Measurements from ENCODE around the gene SMG9. TPM values are rescaled to one million over a fixed set of nuclear protein-coding genes. Genes with fewer than 3 reads are reported as not detected.
A peak's percentile ranks its signal among the peaks of the same experiment; 100 is the strongest.

The SMG9 gene
- total RNA-seq, 2 experiments from 2014 or later = 58.2 to 58.3 TPM

DNA sequence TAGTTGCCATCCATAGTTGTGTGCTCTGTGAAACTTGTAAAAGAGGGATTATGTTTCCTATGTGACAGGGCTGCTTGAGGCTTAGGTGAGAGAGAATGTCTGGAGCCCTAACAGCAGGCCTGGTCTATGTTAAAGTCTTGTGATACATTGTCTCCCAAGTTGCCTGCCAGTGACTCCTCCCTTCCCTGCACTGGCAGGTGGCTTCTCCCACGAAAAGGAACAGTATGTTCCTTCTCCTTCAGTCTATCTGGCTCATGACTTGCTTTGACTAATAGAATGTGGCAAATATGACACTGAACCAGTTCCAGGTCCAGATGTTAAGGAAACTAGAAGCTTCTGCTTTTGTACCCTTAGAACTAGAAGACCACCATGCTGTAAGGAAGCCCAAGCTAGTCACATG lies 31.9 kb upstream of the SMG9 start:
- POLR2A ChIA-PET = no interaction called here

DNA sequence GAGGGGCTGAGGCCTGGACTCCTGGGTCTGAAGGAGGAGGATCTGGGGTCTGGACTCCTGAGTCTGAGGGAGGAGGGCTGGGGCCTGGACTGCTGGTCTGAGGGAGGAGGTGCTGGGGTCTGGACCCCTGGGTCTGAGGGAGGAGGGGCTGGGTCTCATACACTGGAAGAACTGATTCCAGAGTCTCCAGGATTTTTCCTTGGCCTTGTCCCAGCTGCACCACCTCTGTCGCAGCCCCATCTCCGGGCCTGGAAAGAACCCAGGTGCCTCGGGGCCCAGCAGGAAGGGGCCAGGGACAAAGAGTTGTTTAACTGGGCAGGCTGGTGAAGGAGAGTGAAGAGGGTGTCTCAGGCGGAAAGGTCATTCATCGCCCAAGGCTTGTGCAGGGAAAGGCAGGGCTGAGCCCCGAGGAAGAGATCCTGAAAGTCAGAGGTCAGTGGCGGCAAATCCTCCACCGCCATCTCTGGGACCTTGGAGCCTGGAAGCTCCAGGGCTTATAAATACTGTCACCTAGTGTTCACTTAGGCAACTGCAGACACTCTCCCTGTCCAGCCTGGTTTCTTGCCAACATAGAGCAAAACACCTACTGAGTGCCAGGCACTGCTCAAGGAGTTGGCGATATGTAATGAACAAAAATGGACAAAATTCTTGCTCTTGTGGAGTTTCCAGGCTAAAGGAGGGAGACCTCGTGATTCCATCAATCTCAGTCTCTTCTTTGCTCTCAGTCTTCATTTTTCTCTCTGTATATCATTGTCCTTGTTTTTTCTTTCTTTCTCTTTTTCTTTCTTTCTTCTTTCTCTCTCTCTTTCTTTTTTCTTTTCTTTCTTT lies 30.4 kb upstream of the SMG9 start:
- no peaks in the 10 kb centered on the region for H3K9me3 Mint-ChIP-seq
- H3K27me3 Mint-ChIP-seq = peaks cover 1% of the 10 kb centered on the region
- H3K36me3 Mint-ChIP-seq = no peaks in the 10 kb centered on the region
- peak; percentile 70 for DNase-seq
- ChIA-PET POLR2A (interaction anchor here (0.6 to 1.8 kb wide), 4 partner anchors 18 to 40 kb away, joined by 3 to 6 read pairs (median 4); no protein-coding TSS in a partner anchor), CTCF (interaction anchor here (0.8 to 3.0 kb wide), 12 partner anchors 9 to 1264 kb away, joined by 3 to 40 read pairs (median 4); no protein-coding TSS in a partner anchor)
- H3K4me1 Mint-ChIP-seq (ENCODE audit: low read depth) = peaks cover 39% of the 10 kb centered on the region
- peak overlapping the region; percentile 96 for H3K27ac Mint-ChIP-seq
- intact Hi-C loops (cut with micrococcal nuclease) = loop anchor here (1.0 to 10.0 kb wide), 2 partner anchors 40 to 320 kb away; partner anchors contain the start of gene LYPD3
- H3K4me3 Mint-ChIP-seq = peak overlapping the region; percentile 75

More for the DNA sequence above, 31.9 kb upstream of the SMG9 start:
- intact Hi-C loops (cut with micrococcal nuclease) = loop anchor here (10.0 kb wide), 1 partner anchor 322 kb away; the partner anchor contains the start of gene LYPD3
- no peaks in the 10 kb centered on the region for H3K36me3 Mint-ChIP-seq
- H3K4me3 Mint-ChIP-seq = no peak overlapping the region
- DNase-seq = no peak
- no peaks in the 10 kb centered on the region for H3K9me3 Mint-ChIP-seq
- H3K27ac Mint-ChIP-seq = no peak overlapping the region
- CTCF ChIA-PET = interaction anchor here (1.0 to 2.7 kb wide), 2 partner anchors 41 to 118 kb away, joined by 4 to 26 read pairs; no protein-coding TSS in a partner anchor
- peaks cover 3% of the 10 kb centered on the region for H3K27me3 Mint-ChIP-seq
- peaks cover 32% of the 10 kb centered on the region for H3K4me1 Mint-ChIP-seq (ENCODE audit: low read depth)

DNA sequence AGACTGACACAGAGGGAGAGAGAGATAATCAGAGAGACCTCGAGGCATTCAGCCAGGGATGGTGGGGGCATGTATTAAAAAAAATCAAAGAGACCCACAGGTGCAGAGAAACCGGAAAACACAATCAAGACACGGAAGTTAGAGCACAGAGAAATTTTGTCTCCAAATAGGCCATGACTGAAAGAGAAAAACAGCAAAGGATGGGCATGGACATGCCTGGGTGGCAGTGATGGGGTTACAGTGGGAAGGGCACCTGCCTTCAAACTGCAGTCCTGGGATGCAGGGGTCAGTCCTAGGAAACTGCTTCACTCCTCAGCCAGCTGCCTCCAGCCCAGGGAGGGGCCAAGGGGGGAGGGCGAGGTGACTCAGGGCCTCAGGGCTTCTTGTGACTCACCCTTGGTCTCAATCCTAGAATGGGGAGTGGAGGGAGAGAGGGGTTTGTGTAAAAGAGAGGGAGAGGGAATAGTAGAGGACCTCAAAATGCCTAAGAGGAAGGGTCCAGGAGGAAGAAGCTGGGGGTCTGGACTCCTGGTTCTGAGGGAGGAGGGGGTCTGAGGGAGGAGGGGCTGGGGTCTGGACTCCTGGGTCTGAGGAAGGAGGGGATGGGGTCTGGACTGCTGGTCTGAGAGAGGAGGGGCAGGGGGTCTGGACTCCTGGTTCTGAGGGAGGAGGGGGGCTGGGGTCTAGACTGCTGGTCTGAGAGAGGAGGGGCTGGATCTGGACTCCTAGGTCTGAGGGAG lies 29.6 kb upstream of the SMG9 start:
- H3K4me3 Mint-ChIP-seq = peak overlapping the region; percentile 75
- no peaks in the 10 kb centered on the region for H3K27me3 Mint-ChIP-seq
- peaks cover 8% of the 10 kb centered on the region for H3K36me3 Mint-ChIP-seq
- DNase-seq = peak; percentile 87
- POLR2A ChIA-PET = interaction anchor here (0.8 to 1.8 kb wide), 4 partner anchors 17 to 39 kb away, joined by 4 to 6 read pairs (median 4); partner anchors contain the start of gene SMG9
- peak overlapping the region; percentile 96 for H3K27ac Mint-ChIP-seq
- intact Hi-C loops (cut with micrococcal nuclease) = loop anchor here (10.0 kb wide), 1 partner anchor 320 kb away; the partner anchor contains the start of gene LYPD3
- no peaks in the 10 kb centered on the region for H3K9me3 Mint-ChIP-seq
- CTCF ChIA-PET = interaction anchor here (0.6 to 3.0 kb wide), 15 partner anchors 8 to 1263 kb away, joined by 3 to 40 read pairs (median 4); no protein-coding TSS in a partner anchor
- H3K4me1 Mint-ChIP-seq (ENCODE audit: low read depth) = peaks cover 39% of the 10 kb centered on the region

DNA sequence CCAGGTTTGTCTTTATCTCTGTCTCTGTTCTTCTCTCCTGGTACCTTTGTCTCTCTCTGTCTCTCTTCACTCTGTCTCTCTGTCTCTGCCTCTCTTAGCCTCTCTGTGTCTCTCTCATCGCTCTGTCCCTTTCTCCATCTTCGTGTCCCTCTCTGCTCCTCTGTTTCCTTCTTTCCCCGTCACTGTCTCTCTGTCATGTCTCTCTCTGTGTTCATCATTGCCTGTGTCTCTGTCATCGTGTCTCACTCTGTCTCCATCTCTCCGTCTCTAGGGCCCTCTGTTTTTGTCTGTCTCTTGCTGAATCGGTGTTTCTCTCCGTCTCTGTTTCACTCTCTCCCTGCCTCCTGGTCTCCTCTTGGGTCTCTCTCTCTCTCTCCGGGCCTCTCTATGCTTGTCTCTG lies 28.9 kb upstream of the SMG9 start:
- intact Hi-C loops (cut with micrococcal nuclease) = loop anchor here (10.0 kb wide), 1 partner anchor 319 kb away; the partner anchor contains the start of gene LYPD3
- ChIA-PET CTCF (interaction anchor here (1.0 to 3.0 kb wide), 3 partner anchors 14 to 31 kb away, joined by 4 to 27 read pairs (median 20); no protein-coding TSS in a partner anchor), POLR2A (interaction anchor here (1.4 to 1.8 kb wide), 2 partner anchors 17 to 31 kb away, joined by 4 to 6 read pairs; no protein-coding TSS in a partner anchor)
- no peak for DNase-seq
- Mint-ChIP-seq H3K4me1 (ENCODE audit: low read depth) (peaks cover 43% of the 10 kb centered on the region), H3K4me3 (peak overlapping the region; percentile 75), H3K27ac (peak overlapping the region; percentile 96), H3K9me3 (no peaks in the 10 kb centered on the region), H3K36me3 (peaks cover 15% of the 10 kb centered on the region), H3K27me3 (no peaks in the 10 kb centered on the region)

DNA sequence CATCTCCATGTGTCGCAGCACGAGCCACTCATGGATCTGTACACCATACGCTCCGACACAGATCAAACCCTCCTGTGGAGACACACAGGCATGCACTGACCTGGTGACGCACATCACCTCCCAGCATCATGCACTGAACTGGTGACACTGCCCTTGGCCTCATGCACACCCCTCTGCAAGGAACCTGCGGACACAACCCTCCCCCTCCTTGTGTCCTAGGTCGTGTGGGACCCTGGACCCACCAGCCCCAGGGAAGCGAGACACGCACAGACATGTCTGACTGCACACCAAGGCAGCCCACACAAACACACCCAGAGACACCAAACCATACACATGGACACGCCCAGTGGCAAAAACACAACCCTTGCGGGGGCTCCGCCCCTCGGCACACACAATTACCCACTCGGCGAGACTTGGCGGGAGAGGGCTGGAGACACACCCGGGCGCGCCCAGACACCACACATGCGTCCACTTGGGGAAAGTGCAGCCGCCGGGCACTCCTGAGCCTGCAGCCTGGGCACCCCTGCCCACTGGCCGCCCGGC lies 28.0 kb upstream of the SMG9 start:
- Mint-ChIP-seq H3K4me1 (ENCODE audit: low read depth) (peaks cover 51% of the 10 kb centered on the region), H3K27me3 (no peaks in the 10 kb centered on the region), H3K27ac (peak overlapping the region; percentile 92), H3K4me3 (peak overlapping the region; percentile 75), H3K36me3 (peaks cover 22% of the 10 kb centered on the region), H3K9me3 (no peaks in the 10 kb centered on the region)
- intact Hi-C loops (cut with micrococcal nuclease) = loop anchor here (10.0 kb wide), 1 partner anchor 318 kb away; the partner anchor contains the start of gene LYPD3
- POLR2A ChIA-PET = interaction anchor here (1.2 kb wide), 1 partner anchor 38 kb away, joined by 3 read pairs; no protein-coding TSS in a partner anchor
- no peak for DNase-seq
- CTCF ChIA-PET = interaction anchor here (3.0 to 8.3 kb wide), 2 partner anchors 16 to 17 kb away, joined by 27 to 175 read pairs; no protein-coding TSS in a partner anchor

DNA sequence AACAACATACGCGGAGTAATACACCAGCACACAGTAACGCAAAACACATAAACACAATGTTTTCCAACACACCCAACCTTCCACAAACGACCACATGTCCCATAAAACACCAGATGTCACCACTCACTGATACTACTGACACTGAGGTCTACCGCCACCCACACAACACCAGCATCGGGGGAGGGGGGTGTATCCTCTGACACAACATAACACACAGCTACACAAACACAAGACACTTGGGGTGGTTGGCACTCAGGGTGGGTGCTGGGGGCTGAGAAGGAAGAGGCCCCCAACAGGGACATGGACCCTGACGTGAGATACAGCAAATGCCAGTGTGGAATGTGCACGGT lies 27.5 kb upstream of the SMG9 start:
- DNase-seq = no peak
- Mint-ChIP-seq H3K4me1 (ENCODE audit: low read depth) (peaks cover 53% of the 10 kb centered on the region), H3K4me3 (peak overlapping the region; percentile 33), H3K36me3 (peaks cover 23% of the 10 kb centered on the region), H3K27me3 (no peaks in the 10 kb centered on the region), H3K27ac (peak overlapping the region; percentile 92), H3K9me3 (no peaks in the 10 kb centered on the region)
- ChIA-PET POLR2A (interaction anchor here (1.2 to 7.1 kb wide), 5 partner anchors 15 to 114 kb away, joined by 3 to 127 read pairs (median 14); partner anchors contain the start of gene SMG9), CTCF (interaction anchor here (1.1 to 8.3 kb wide), 4 partner anchors 16 to 36 kb away, joined by 3 to 175 read pairs (median 18); no protein-coding TSS in a partner anchor)
- intact Hi-C loops (cut with micrococcal nuclease) = loop anchor here (10.0 kb wide), 1 partner anchor 317 kb away; the partner anchor contains the start of gene LYPD3

DNA sequence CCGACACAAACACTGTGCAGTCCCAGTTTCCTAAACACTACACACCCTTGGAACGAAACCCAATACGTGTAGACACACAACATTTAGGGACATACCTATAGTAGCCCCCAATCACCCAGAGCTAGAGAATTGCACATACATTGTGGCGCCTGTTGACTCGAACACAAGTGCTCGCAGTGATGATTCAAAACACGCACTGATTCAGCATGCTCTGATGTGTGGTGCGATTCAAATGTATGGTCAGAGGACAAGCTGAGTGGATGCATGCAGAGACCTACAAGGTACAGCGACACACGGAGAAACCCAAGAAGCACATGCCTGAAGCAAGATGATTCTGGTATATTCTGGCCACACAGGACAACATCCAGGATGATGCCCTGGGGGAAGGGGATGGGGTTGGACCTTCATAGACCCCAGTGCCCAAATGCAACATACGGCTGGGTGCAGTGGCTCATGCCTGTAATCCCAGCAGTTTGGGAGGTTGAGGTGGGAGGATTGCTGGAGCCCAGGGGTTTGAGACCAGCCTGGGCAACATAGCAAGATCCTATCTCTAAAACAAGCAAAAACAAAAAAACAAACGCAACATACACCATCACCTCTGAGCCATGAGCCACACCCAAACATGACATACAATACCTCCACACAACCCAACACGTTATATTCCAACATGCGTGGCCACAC lies 27.0 kb upstream of the SMG9 start:
- H3K4me1 Mint-ChIP-seq (ENCODE audit: low read depth) = peaks cover 58% of the 10 kb centered on the region
- H3K9me3 Mint-ChIP-seq = no peaks in the 10 kb centered on the region
- peak overlapping the region; percentile 92 for H3K27ac Mint-ChIP-seq
- ChIA-PET CTCF (interaction anchor here (1.1 to 8.3 kb wide), 4 partner anchors 16 to 36 kb away, joined by 3 to 175 read pairs (median 18); no protein-coding TSS in a partner anchor), POLR2A (interaction anchor here (0.5 to 7.1 kb wide), 6 partner anchors 15 to 376 kb away, joined by 3 to 127 read pairs (median 12); partner anchors contain the start of gene SMG9)
- peak overlapping the region; percentile 80 for H3K4me3 Mint-ChIP-seq
- peak; percentile 77 for DNase-seq
- peaks cover 27% of the 10 kb centered on the region for H3K36me3 Mint-ChIP-seq
- intact Hi-C loops (cut with micrococcal nuclease) = loop anchor here (1.0 to 10.0 kb wide), 5 partner anchors 16 to 317 kb away; partner anchors contain the start of genes LYPD3 and SMG9
- H3K27me3 Mint-ChIP-seq = no peaks in the 10 kb centered on the region

DNA sequence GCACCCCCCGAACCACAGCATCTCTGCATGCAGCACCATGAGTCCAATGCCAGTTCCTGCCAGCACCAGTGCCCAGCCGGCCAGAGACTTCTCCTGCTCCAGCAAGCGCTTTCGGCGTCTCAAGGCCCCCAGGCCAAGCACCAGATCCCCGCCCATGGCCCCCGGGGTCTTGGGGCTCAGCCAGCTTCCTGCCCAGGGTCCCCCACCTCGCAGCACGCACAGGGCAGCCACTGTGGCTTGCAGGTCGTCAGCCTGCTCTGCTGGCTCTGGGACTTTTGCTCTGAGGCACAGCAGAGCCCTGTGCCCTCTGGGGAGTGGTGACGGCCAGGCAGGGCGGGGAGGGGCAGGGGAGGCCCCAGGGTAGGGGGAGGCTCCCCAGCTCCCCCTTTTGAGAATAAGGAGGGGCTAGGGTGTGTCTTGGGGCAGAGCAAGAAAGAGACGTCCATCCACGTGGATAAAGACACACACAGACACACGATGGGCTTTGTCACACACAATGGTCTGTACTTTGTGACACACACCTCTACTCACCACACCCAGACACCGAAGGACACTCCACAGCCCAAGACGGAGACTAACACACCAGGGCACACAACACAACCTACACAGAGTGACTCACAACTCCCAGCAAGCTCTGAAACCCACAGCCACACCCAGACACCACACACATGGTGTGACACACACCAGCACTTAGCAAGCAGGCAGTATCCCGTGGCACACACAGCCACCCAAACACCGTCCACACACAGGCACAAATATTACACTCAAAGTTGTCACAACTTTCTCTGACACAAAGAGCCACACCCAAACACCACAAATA lies 26.2 kb upstream of the SMG9 start, which contains the start of gene KCNN4:
Gene KCNN4 (minus strand): TSS at position 268 of the 820 bp plus-strand sequence. CDS start 112 bp downstream, at position 156.
- H3K4me1 Mint-ChIP-seq (ENCODE audit: low read depth) = peaks cover 67% of the 10 kb centered on the region
- H3K27me3 Mint-ChIP-seq = no peaks in the 10 kb centered on the region
- POLR2A ChIA-PET = interaction anchor here (0.5 to 7.1 kb wide), 9 partner anchors 9 to 720 kb away, joined by 3 to 127 read pairs (median 3); partner anchors contain the start of genes SMG9 and ZNF180
- DNase-seq = peak; percentile 91
- H3K36me3 Mint-ChIP-seq = peaks cover 32% of the 10 kb centered on the region
- peak within 1 kb of the TSS; percentile 80 for H3K4me3 Mint-ChIP-seq
- no peaks in the 10 kb centered on the region for H3K9me3 Mint-ChIP-seq
- H3K27ac Mint-ChIP-seq = peak within 1 kb of the TSS; percentile 92
- CTCF ChIA-PET = interaction anchor here (0.6 to 8.3 kb wide), 6 partner anchors 15 to 334 kb away, joined by 3 to 175 read pairs (median 12); no protein-coding TSS in a partner anchor
- intact Hi-C loops (cut with micrococcal nuclease) = loop anchor here (1.0 to 10.0 kb wide), 5 partner anchors 16 to 316 kb away; partner anchors contain the start of genes LYPD3 and SMG9

DNA sequence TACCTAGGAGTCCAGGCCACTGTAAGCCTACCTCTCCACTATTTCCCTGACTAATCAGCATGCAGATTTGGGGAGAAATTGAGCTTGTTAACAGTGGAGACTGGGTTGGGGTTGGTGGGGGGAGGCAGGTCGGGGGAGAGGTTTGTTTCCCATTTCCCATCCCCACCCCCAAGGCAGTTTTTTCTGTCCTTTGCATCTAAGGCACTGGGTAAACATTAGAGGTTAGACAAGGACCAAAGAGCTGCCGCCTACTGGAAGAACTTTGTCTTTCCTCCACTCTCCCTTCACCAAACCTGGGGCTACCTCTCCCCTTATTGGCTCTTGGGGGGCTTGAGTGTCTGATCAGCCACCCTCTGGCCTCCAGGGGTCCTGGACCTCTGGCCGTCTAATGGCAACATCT lies 25.1 kb upstream of the SMG9 start:
- ChIA-PET POLR2A (interaction anchor here (0.6 to 7.1 kb wide), 5 partner anchors 13 to 111 kb away, joined by 6 to 127 read pairs (median 14); partner anchors contain the start of gene SMG9), CTCF (interaction anchor here (0.7 to 8.3 kb wide), 5 partner anchors 14 to 111 kb away, joined by 3 to 175 read pairs (median 9); no protein-coding TSS in a partner anchor)
- H3K27me3 Mint-ChIP-seq = no peaks in the 10 kb centered on the region
- H3K9me3 Mint-ChIP-seq = no peaks in the 10 kb centered on the region
- H3K4me1 Mint-ChIP-seq (ENCODE audit: low read depth) = peaks cover 70% of the 10 kb centered on the region
- H3K4me3 Mint-ChIP-seq = peak overlapping the region; percentile 80
- H3K36me3 Mint-ChIP-seq = peaks cover 42% of the 10 kb centered on the region
- DNase-seq = peak; percentile 38
- intact Hi-C loops (cut with micrococcal nuclease) = loop anchor here (10.0 kb wide), 1 partner anchor 315 kb away; the partner anchor contains the start of gene LYPD3
- peak overlapping the region; percentile 92 for H3K27ac Mint-ChIP-seq

Data from activated CD4-positive, alpha-beta memory T cell treated with anti-CD3 and anti-CD28 coated beads for 36 hours (primary cell).